HepG2 (cell line): Measurements from ENCODE around the gene CD69. TPM values are rescaled to one million over a fixed set of nuclear protein-coding genes. Genes with fewer than 3 reads are reported as not detected.

Source experiments
- ATAC-seq: fragments of 200-7000 bp; cut with Tn5 transposase; 3 replicates; pipeline ENCODE4 v1.9.1; 2020; ENCODE audit warnings: mild to moderate bottlenecking, moderate library complexity
- BruUV-seq: library from RNA; stranded (reverse); fragments of 400-500 nt; replicated peaks from 2 replicates; lab custom pipeline; 2021; lab: Mats Ljungman, UMichigan
- CTCF ChIA-PET: fragments of 300-600 bp; formaldehyde crosslinking; extraction: SDS; loops from one replicate; lab custom pipeline; 2021; ENCODE audit warnings: low total read pairs, inconsistent platforms, low intra/inter-chr PET ratio; lab: Yijun Ruan, JAX
- POLR2A ChIA-PET: fragments of 350-600 bp; sonication (Branson Sonifier 250); formaldehyde crosslinking; loops from one replicate; lab custom pipeline; 2020; ENCODE audit warnings: antibody characterized with exemption, inconsistent platforms; lab: Yijun Ruan, JAX
- DNase-seq: peaks from one replicate; pipeline ENCODE4 v3.0.0-alpha.2; 2015; ENCODE audit warnings: low spot score
- FAIRE-seq: peaks from 3 replicates; lab custom pipeline; 2011; peaks lifted over from hg19 to GRCh38; lab: Jason Lieb, UNC
- H2AFZ ChIP-seq: one replicate; pipeline ENCODE4 v1.6.1; 2011; ENCODE audit warnings: low read length, inconsistent platforms
- H3K27ac ChIP-seq: fragments of 300-600 bp; 3 replicates; pipeline ENCODE4 v1.8.0; 2011; ENCODE audit warnings: mixed run types, mild to moderate bottlenecking, mixed read lengths, low read length, inconsistent platforms; ENCODE audit not compliant: insufficient read depth; ENCODE audit errors: extremely low read length
- H3K27me3 ChIP-seq, 2 experiments: fragments of 200-600 bp in 1 of 2; 2 replicates in 1 of 2; 3 replicates in 1 of 2; pipeline versions ENCODE4 v1.6.0 to v1.8.0; 2011; ENCODE audit warnings: low read length in 2 of 2, mild to moderate bottlenecking in 2 of 2, moderate library complexity in 2 of 2, inconsistent platforms in 1 of 2; ENCODE audit not compliant: insufficient read depth in 2 of 2, control insufficient read depth in 1 of 2
- H3K36me3 ChIP-seq, 2 experiments: fragments of 200-600 bp in 1 of 2; replicated peaks in 1 of 2; 2 replicates in 1 of 2; 3 replicates in 1 of 2; pipeline versions ENCODE4 v1.5.1 to v1.8.0; 2011; ENCODE audit warnings: low read length in 2 of 2, inconsistent platforms in 1 of 2; ENCODE audit not compliant: insufficient read depth in 2 of 2, control insufficient read depth in 1 of 2
- H3K4me1 ChIP-seq: 2 replicates; pipeline ENCODE4 v1.5.1; 2012; ENCODE audit warnings: low read length, inconsistent platforms; ENCODE audit not compliant: insufficient read depth
- H3K4me2 ChIP-seq: 2 replicates; pipeline ENCODE4 v1.6.0; 2011; ENCODE audit warnings: low read depth, low read length, inconsistent platforms
- H3K4me3 ChIP-seq, 3 experiments: fragments of 200-600 bp in 1 of 3; sonication (generic), shearing (Covaris generic) in 1 of 3; replicated peaks in 1 of 3; 2 replicates each; pipeline ENCODE4 v1.5.1; 2011 to 2016; ENCODE audit warnings: low read length in 3 of 3, inconsistent platforms in 2 of 3, low read depth in 2 of 3, mild to moderate bottlenecking in 2 of 3, control low read depth in 1 of 3, mixed read lengths in 1 of 3; ENCODE audit not compliant: insufficient read depth in 1 of 3
- H3K79me2 ChIP-seq: one replicate; pipeline ENCODE4 v1.6.1; 2011; ENCODE audit warnings: low read length, inconsistent platforms; ENCODE audit not compliant: insufficient read depth
- H3K9ac ChIP-seq: 2 replicates; pipeline ENCODE4 v1.6.0; 2011; ENCODE audit warnings: mild to moderate bottlenecking, low read depth, low read length, inconsistent platforms; ENCODE audit not compliant: insufficient read depth
- H3K9me3 ChIP-seq: 2 replicates; pipeline ENCODE4 v1.5.1; 2012; ENCODE audit warnings: mild to moderate bottlenecking, low read length
- H4K20me1 ChIP-seq: 2 replicates; pipeline ENCODE4 v1.6.0; 2011; ENCODE audit warnings: inconsistent platforms, mild to moderate bottlenecking, low read length, moderate library complexity; ENCODE audit not compliant: insufficient read depth
- HNRNPH1 ChIP-seq: fragments of 200-400 bp; formaldehyde crosslinking; optimal IDR thresholded peaks from 2 replicates; pipeline ENCODE3; 2017; ENCODE audit warnings: mild to moderate bottlenecking, low read depth, low read length
- MIER2 ChIP-seq: IDR thresholded peaks from 2 replicates; pipeline ENCODE4 v1.6.1; 2016; ENCODE audit warnings: missing biosample characterization, missing genetic modification reagents
- MYC ChIP-seq: sonication (generic); formaldehyde crosslinking; IDR thresholded peaks from 2 replicates; pipeline ENCODE4 v1.9.0; 2021; ENCODE audit warnings: missing genetic modification reagents, borderline replicate concordance
- NCOA2 ChIP-seq: sonication (generic); formaldehyde crosslinking; IDR thresholded peaks from 2 replicates; pipeline ENCODE4 v1.8.0; 2022; ENCODE audit warnings: inconsistent platforms
- NCOA5 ChIP-seq: sonication (generic); formaldehyde crosslinking; IDR thresholded peaks from 2 replicates; pipeline ENCODE4 v1.4.0; 2020; ENCODE audit warnings: missing genetic modification reagents
- PHF21A ChIP-seq: sonication (generic); formaldehyde crosslinking; IDR thresholded peaks from 2 replicates; pipeline ENCODE4 v1.5.0; 2020; ENCODE audit warnings: mild to moderate bottlenecking, missing genetic modification reagents
- PRPF4 ChIP-seq: fragments of 200-400 bp; formaldehyde crosslinking; IDR thresholded peaks from 2 replicates; pipeline ENCODE4 v1.6.1; 2016; ENCODE audit warnings: low read length, low read depth; ENCODE audit not compliant: poor library complexity, severe bottlenecking
- SRSF4 ChIP-seq: fragments of 200-400 bp; formaldehyde crosslinking; IDR thresholded peaks from one replicate; pipeline ENCODE4 v1.6.1; 2018; ENCODE audit warnings: mild to moderate bottlenecking, low read depth, low read length, moderate library complexity; ENCODE audit not compliant: poor library complexity, severe bottlenecking
- U2AF2 ChIP-seq: fragments of 200-400 bp; formaldehyde crosslinking; IDR thresholded peaks from 2 replicates; pipeline ENCODE4 v1.6.1; 2017; ENCODE audit warnings: low read depth, mild to moderate bottlenecking, low read length
- ZMAT5 ChIP-seq: sonication (generic); formaldehyde crosslinking; IDR thresholded peaks from 2 replicates; pipeline ENCODE4 v1.5.0; 2020; ENCODE audit warnings: mild to moderate bottlenecking, low read depth, missing genetic modification reagents, borderline replicate concordance
- ZNF18 ChIP-seq: sonication (generic); formaldehyde crosslinking; IDR thresholded peaks from 2 replicates; pipeline ENCODE4 v1.8.0; 2022; ENCODE audit warnings: mild to moderate bottlenecking, missing genetic modification reagents; ENCODE audit not compliant: insufficient replicate concordance
- ZNF367 ChIP-seq: sonication (generic); formaldehyde crosslinking; IDR thresholded peaks from 2 replicates; pipeline ENCODE4 v1.4.0; 2020; ENCODE audit warnings: missing genetic modification reagents, borderline replicate concordance
- ZNF777 ChIP-seq: sonication (generic); formaldehyde crosslinking; IDR thresholded peaks from 2 replicates; pipeline ENCODE4 v1.4.0; 2020; ENCODE audit warnings: missing genetic modification reagents
- ZNF883 ChIP-seq: sonication (generic); formaldehyde crosslinking; IDR thresholded peaks from 2 replicates; pipeline ENCODE4 v1.5.1; 2020; ENCODE audit warnings: mild to moderate bottlenecking, missing genetic modification reagents; ENCODE audit errors: not compliant biosample characterization
- ZSCAN29 ChIP-seq: sonication (generic); formaldehyde crosslinking; conservative IDR thresholded peaks from 2 replicates; pipeline ENCODE4 v1.4.0; 2020; ENCODE audit warnings: mild to moderate bottlenecking, missing genetic modification reagents
- WGBS: methylation state at CpG from one replicate; pipeline ENCODE4 v1.1.6; 2017; ENCODE audit warnings: low lambda C conversion rate; 5-methylcytosine and 5-hydroxymethylcytosine counted together
- in situ Hi-C: cut with HindIII; loops from 2 replicates; pipeline ENCODE4 v1.10.0; 2017; ENCODE audit warnings: low pct_unique_long_range_greater_than_20kb; ENCODE audit not compliant: extremely low pct_ligation_motif_present
- intact Hi-C: fragments of 100-400 bp; cut with micrococcal nuclease; formaldehyde crosslinking; loops from one replicate; pipeline ENCODE4 v1.10.0; 2022; ENCODE audit not compliant: unreplicated experiment
- polyA plus RNA-seq, 8 experiments: library from polyadenylated mRNA; depleted of rRNA in 3 of 8; stranded (reverse) in 7 of 8; unstranded in 1 of 8; fragments of >200 nt; fragmentation: Illumina TruSeq in 4 of 8; extraction: Trizol in 4 of 8; gene quantifications; 2 replicates each; pipeline versions ENCODE4 v1.2.1 to v1.2.3, GENCODE V29; 2011 to 2016; ENCODE audit warnings: low read depth in 4 of 8, missing spikeins in 1 of 8, mixed read lengths in 1 of 8; ENCODE audit not compliant: insufficient read depth in 1 of 8
- total RNA-seq, 5 experiments: library from RNA; depleted of rRNA; stranded (reverse); fragments of >200 nt; fragmentation: Illumina TruSeq; extraction: Trizol; gene quantifications; 2 replicates each; pipeline ENCODE4 v1.2.3, GENCODE V29; 2016; ENCODE audit warnings: low read depth in 1 of 5

Gene CD69
- total and polyA plus RNA-seq, 2 of the 13 experiments (the other 11 are each of a cell fraction or from before 2014, with no cell fraction given): not detected

GRCh38 chr12:9732921-9733461 is 27.7 kb downstream of the CD69 start, which contains the start of gene CLECL1:
CLECL1 (minus strand) TSS chr12:9733097.
- TF ChIP-seq SRSF4: no peak
- TF ChIP-seq NCOA2 (CRISPR knock-in tag): no peak
- TF ChIP-seq ZMAT5: no peak
- TF ChIP-seq PHF21A (CRISPR knock-in tag): no peak
- TF ChIP-seq HNRNPH1: no peak
- no peak for TF ChIP-seq MYC (CRISPR knock-in tag)
- TF ChIP-seq ZNF777 (CRISPR knock-in tag): no peak
- TF ChIP-seq PRPF4: no peak
- TF ChIP-seq U2AF2: no peak
- no peak for TF ChIP-seq ZSCAN29
- no peak for TF ChIP-seq ZNF18
- TF ChIP-seq ZNF367 (CRISPR knock-in tag): no peak
- no peak for TF ChIP-seq ZNF883 (CRISPR knock-in tag)
- no peak for TF ChIP-seq MIER2 (CRISPR knock-in tag)
- no peak for TF ChIP-seq NCOA5
- no TSS peak for BruUV-seq
- in situ Hi-C loops: no loop called here
- CTCF ChIA-PET: no interaction called here
- POLR2A ChIA-PET: no interaction called here
- intact Hi-C loops: no loop called here
- no peak within 1 kb of the TSS for H3K4me3 ChIP-seq
- FAIRE-seq: no peak
- H3K9me3 ChIP-seq: no peaks in the 10 kb centered on the region
- H3K36me3 ChIP-seq: no peaks in the 10 kb centered on the region
- no peak for DNase-seq
- no peak within 1 kb of the TSS for H3K4me2 ChIP-seq
- WGBS: 59% methylated on average over 8 of the region's 8 CpGs
- H3K9ac ChIP-seq: no peak within 1 kb of the TSS
- H2AFZ ChIP-seq: no peak within 1 kb of the TSS
- no peak within 1 kb of the TSS for H3K27ac ChIP-seq
- no peaks in the 10 kb centered on the region for H3K4me1 ChIP-seq
- no peaks in the 10 kb centered on the region for H3K79me2 ChIP-seq
- H3K27me3 ChIP-seq: 0 out of 5 replicates have a peak, but pooled peaks cover 0 to 3% of the 10 kb centered on the region in 2 experiments
- no peaks in the 10 kb centered on the region for H4K20me1 ChIP-seq
- ATAC-seq: no peak
